HL-60 (cell line): Measurements from ENCODE around the gene TCAP.

ENCODE experiments used
- DNase-seq, 2 experiments: peaks; one replicate each; pipeline ENCODE4 v3.0.0-alpha.2; 2010 to 2020; ENCODE audit warnings: low read depth in 1 of 2, low spot score in 1 of 2
- H3K27ac ChIP-seq: fragments of 250-450 bp; sonication (Bioruptor Pico); replicated peaks from 2 replicates; pipeline ENCODE4 v1.5.1; 2020; ENCODE audit warnings: mild to moderate bottlenecking, moderate library complexity
- H3K27me3 ChIP-seq: fragments of 250-450 bp; sonication (Bioruptor Pico); 2 replicates; pipeline ENCODE4 v1.5.1; 2021; ENCODE audit warnings: mild to moderate bottlenecking, moderate library complexity; ENCODE audit not compliant: insufficient read depth, poor library complexity, severe bottlenecking
- H3K4me3 ChIP-seq: replicated peaks from 2 replicates; pipeline ENCODE4 v1.5.1; 2011; ENCODE audit warnings: mild to moderate bottlenecking, control low read depth, low read length; ENCODE audit not compliant: insufficient read depth
- CTCF ChIP-seq: IDR thresholded peaks from one replicate; pipeline ENCODE4 v1.5.1; 2011; ENCODE audit warnings: low read length, control low read depth, inconsistent platforms; ENCODE audit not compliant: insufficient read depth
- GABPA ChIP-seq: IDR thresholded peaks from 2 replicates; pipeline ENCODE4 v1.6.1; 2012; ENCODE audit warnings: low read depth
- POLR2AphosphoS5 ChIP-seq: IDR thresholded peaks from 2 replicates; pipeline ENCODE4 v1.6.1; 2012; ENCODE audit warnings: low read depth
- REST ChIP-seq: IDR thresholded peaks from 2 replicates; pipeline ENCODE4 v1.6.1; 2012; ENCODE audit warnings: low read depth; ENCODE audit not compliant: insufficient replicate concordance
- SPI1 ChIP-seq: IDR thresholded peaks from 2 replicates; pipeline ENCODE4 v1.6.1; 2012; ENCODE audit warnings: low read depth, mild to moderate bottlenecking, borderline replicate concordance

TCAP gene

GRCh38 chr17:39629494-39629880 lies 35.7 kb upstream of the TCAP start:
- TF ChIP-seq REST (no peak), POLR2AphosphoS5 (no peak), GABPA (no peak), SPI1 (no peak), CTCF (no peak)
- H3K4me3 ChIP-seq, result no peak overlapping the region
- H3K27me3 ChIP-seq, result peaks cover 7% of the 10 kb centered on the region
- H3K27ac ChIP-seq, result peak overlapping the region; percentile 57
- peak in 1 of 2 experiments; percentile 31 for DNase-seq

GRCh38 chr17:39629898-39630297 lies 35.3 kb upstream of the TCAP start:
- Histone ChIP-seq H3K27me3 (peaks cover 7% of the 10 kb centered on the region), H3K27ac (peak overlapping the region; percentile 57), H3K4me3 (no peak overlapping the region)
- peak; percentile 63 for TF ChIP-seq POLR2AphosphoS5
- no peak for TF ChIP-seq REST
- no peak for TF ChIP-seq SPI1
- TF ChIP-seq CTCF, result peak; percentile 21
- peak; percentile 74 to 89 for DNase-seq

- Histone ChIP-seq H3K4me3 (no peak overlapping the region), H3K27me3 (peaks cover 5% of the 10 kb centered on the region), H3K27ac (peak overlapping the region; percentile 77)
- no peak for DNase-seq
- TF ChIP-seq GABPA, result no peak
- TF ChIP-seq POLR2AphosphoS5, result no peak
- TF ChIP-seq SPI1, result no peak
- no peak for TF ChIP-seq REST
- no peak for TF ChIP-seq CTCF
These were observed 33.7 kb upstream of the TCAP start for GRCh38 chr17:39631403-39631802.
